HepG2 (cell line): ENCODE results near the gene ZNF615. TPM values are rescaled to one million over a fixed set of nuclear protein-coding genes. Genes with fewer than 3 reads are reported as not detected.
A peak's percentile ranks its signal among the peaks of the same experiment; 100 is the strongest.

ENCODE experiments used
- ATAC-seq: fragments of 200-7000 bp; cut with Tn5 transposase; 3 replicates; pipeline ENCODE4 v1.9.1; 2020; ENCODE audit warnings: mild to moderate bottlenecking, moderate library complexity
- BruUV-seq: library from RNA; stranded (reverse); fragments of 400-500 nt; replicated peaks from 2 replicates; lab custom pipeline; 2021; lab: Mats Ljungman, UMichigan
- CTCF ChIA-PET: fragments of 300-600 bp; formaldehyde crosslinking; extraction: SDS; loops from one replicate; lab custom pipeline; 2021; ENCODE audit warnings: low total read pairs, inconsistent platforms, low intra/inter-chr PET ratio; lab: Yijun Ruan, JAX
- POLR2A ChIA-PET: fragments of 350-600 bp; sonication (Branson Sonifier 250); formaldehyde crosslinking; loops from one replicate; lab custom pipeline; 2020; ENCODE audit warnings: antibody characterized with exemption, inconsistent platforms; lab: Yijun Ruan, JAX
- DNase-seq: peaks from one replicate; pipeline ENCODE4 v3.0.0-alpha.2; 2015; ENCODE audit warnings: low spot score
- FAIRE-seq: peaks from 3 replicates; lab custom pipeline; 2011; peaks lifted over from hg19 to GRCh38; lab: Jason Lieb, UNC
- H2AFZ ChIP-seq: one replicate; pipeline ENCODE4 v1.6.1; 2011; ENCODE audit warnings: low read length, inconsistent platforms
- H3K27ac ChIP-seq: fragments of 300-600 bp; 3 replicates; pipeline ENCODE4 v1.8.0; 2011; ENCODE audit warnings: mixed run types, mild to moderate bottlenecking, mixed read lengths, low read length, inconsistent platforms; ENCODE audit not compliant: insufficient read depth; ENCODE audit errors: extremely low read length
- H3K27me3 ChIP-seq, 2 experiments: fragments of 200-600 bp in 1 of 2; 2 replicates in 1 of 2; 3 replicates in 1 of 2; pipeline versions ENCODE4 v1.6.0 to v1.8.0; 2011; ENCODE audit warnings: low read length in 2 of 2, mild to moderate bottlenecking in 2 of 2, moderate library complexity in 2 of 2, inconsistent platforms in 1 of 2; ENCODE audit not compliant: insufficient read depth in 2 of 2, control insufficient read depth in 1 of 2
- H3K36me3 ChIP-seq, 2 experiments: fragments of 200-600 bp in 1 of 2; replicated peaks in 1 of 2; 2 replicates in 1 of 2; 3 replicates in 1 of 2; pipeline versions ENCODE4 v1.5.1 to v1.8.0; 2011; ENCODE audit warnings: low read length in 2 of 2, inconsistent platforms in 1 of 2; ENCODE audit not compliant: insufficient read depth in 2 of 2, control insufficient read depth in 1 of 2
- H3K4me1 ChIP-seq: 2 replicates; pipeline ENCODE4 v1.5.1; 2012; ENCODE audit warnings: low read length, inconsistent platforms; ENCODE audit not compliant: insufficient read depth
- H3K4me2 ChIP-seq: 2 replicates; pipeline ENCODE4 v1.6.0; 2011; ENCODE audit warnings: low read depth, low read length, inconsistent platforms
- H3K4me3 ChIP-seq, 3 experiments: fragments of 200-600 bp in 1 of 3; sonication (generic), shearing (Covaris generic) in 1 of 3; replicated peaks in 1 of 3; 2 replicates each; pipeline ENCODE4 v1.5.1; 2011 to 2016; ENCODE audit warnings: low read length in 3 of 3, inconsistent platforms in 2 of 3, low read depth in 2 of 3, mild to moderate bottlenecking in 2 of 3, control low read depth in 1 of 3, mixed read lengths in 1 of 3; ENCODE audit not compliant: insufficient read depth in 1 of 3
- H3K79me2 ChIP-seq: one replicate; pipeline ENCODE4 v1.6.1; 2011; ENCODE audit warnings: low read length, inconsistent platforms; ENCODE audit not compliant: insufficient read depth
- H3K9ac ChIP-seq: 2 replicates; pipeline ENCODE4 v1.6.0; 2011; ENCODE audit warnings: mild to moderate bottlenecking, low read depth, low read length, inconsistent platforms; ENCODE audit not compliant: insufficient read depth
- H3K9me3 ChIP-seq: 2 replicates; pipeline ENCODE4 v1.5.1; 2012; ENCODE audit warnings: mild to moderate bottlenecking, low read length
- H4K20me1 ChIP-seq: 2 replicates; pipeline ENCODE4 v1.6.0; 2011; ENCODE audit warnings: inconsistent platforms, mild to moderate bottlenecking, low read length, moderate library complexity; ENCODE audit not compliant: insufficient read depth
- ATF5 ChIP-seq: sonication (generic); formaldehyde crosslinking; IDR thresholded peaks from 2 replicates; pipeline ENCODE4 v1.4.0; 2020; ENCODE audit warnings: mild to moderate bottlenecking, low read depth, missing genetic modification reagents
- HNF4G ChIP-seq, 2 experiments: sonication (generic) in 1 of 2; formaldehyde crosslinking in 1 of 2; IDR thresholded peaks; 2 replicates each; pipeline versions ENCODE4 v1.4.0 to v1.6.1; 2011 to 2020; ENCODE audit warnings: borderline replicate concordance in 2 of 2, low read depth in 2 of 2, mild to moderate bottlenecking in 2 of 2, low read length in 1 of 2, missing genetic modification reagents in 1 of 2, moderate library complexity in 1 of 2
- NCOR1 ChIP-seq: fragments of 200-600 bp; sonication (generic); IDR thresholded peaks from 2 replicates; pipeline ENCODE4 v1.7.0; 2017; ENCODE audit warnings: antibody characterized with exemption, low read length, borderline replicate concordance
- POLR2AphosphoS2 ChIP-seq: IDR thresholded peaks from 2 replicates; pipeline ENCODE4 v1.6.1; 2011; ENCODE audit warnings: low read depth, low read length, improper control_type of control experiment
- SETDB1 ChIP-seq: sonication (generic); formaldehyde crosslinking; IDR thresholded peaks from 2 replicates; pipeline ENCODE4 v1.5.1; 2020; ENCODE audit warnings: missing genetic modification reagents, mild to moderate bottlenecking, borderline replicate concordance
- ZMYM2 ChIP-seq: sonication (generic); formaldehyde crosslinking; IDR thresholded peaks from 2 replicates; pipeline ENCODE4 v1.8.0; 2022; ENCODE audit warnings: mild to moderate bottlenecking, missing genetic modification reagents
- ZNF280D ChIP-seq: sonication (generic); formaldehyde crosslinking; IDR thresholded peaks from 2 replicates; pipeline ENCODE4 v1.5.1; 2020; ENCODE audit warnings: mild to moderate bottlenecking, missing genetic modification reagents
- ZNF691 ChIP-seq: sonication (generic); formaldehyde crosslinking; IDR thresholded peaks from 2 replicates; pipeline ENCODE4 v1.4.0; 2020; ENCODE audit warnings: missing genetic modification reagents, low read depth, mild to moderate bottlenecking, borderline replicate concordance
- WGBS: methylation state at CpG from one replicate; pipeline ENCODE4 v1.1.6; 2017; ENCODE audit warnings: low lambda C conversion rate; 5-methylcytosine and 5-hydroxymethylcytosine counted together
- in situ Hi-C: cut with HindIII; loops from 2 replicates; pipeline ENCODE4 v1.10.0; 2017; ENCODE audit warnings: low pct_unique_long_range_greater_than_20kb; ENCODE audit not compliant: extremely low pct_ligation_motif_present
- intact Hi-C: fragments of 100-400 bp; cut with micrococcal nuclease; formaldehyde crosslinking; loops from one replicate; pipeline ENCODE4 v1.10.0; 2022; ENCODE audit not compliant: unreplicated experiment
- polyA plus RNA-seq, 8 experiments: library from polyadenylated mRNA; depleted of rRNA in 3 of 8; stranded (reverse) in 7 of 8; unstranded in 1 of 8; fragments of >200 nt; fragmentation: Illumina TruSeq in 4 of 8; extraction: Trizol in 4 of 8; gene quantifications; 2 replicates each; pipeline versions ENCODE4 v1.2.1 to v1.2.3, GENCODE V29; 2011 to 2016; ENCODE audit warnings: low read depth in 4 of 8, missing spikeins in 1 of 8, mixed read lengths in 1 of 8; ENCODE audit not compliant: insufficient read depth in 1 of 8
- total RNA-seq, 5 experiments: library from RNA; depleted of rRNA; stranded (reverse); fragments of >200 nt; fragmentation: Illumina TruSeq; extraction: Trizol; gene quantifications; 2 replicates each; pipeline ENCODE4 v1.2.3, GENCODE V29; 2016; ENCODE audit warnings: low read depth in 1 of 5

Gene ZNF615
- total and polyA plus RNA-seq, 2 of the 13 experiments (the other 11 are each of a cell fraction or from before 2014, with no cell fraction given) = 5.2 to 7.8 TPM

- TF ChIP-seq ZNF691 (no peak), NCOR1 (0 out of 2 replicates have a peak, but pooled peaks have one; percentile 33), ZMYM2 (CRISPR knock-in tag) (0 out of 2 replicates have a peak, but pooled peaks have one; percentile 21), SETDB1 (CRISPR knock-in tag) (0 out of 2 replicates have a peak, but pooled peaks have one; percentile 65), POLR2AphosphoS2 (no peak), ZNF280D (CRISPR knock-in tag) (peak; percentile 87), ATF5 (CRISPR knock-in tag) (no peak), HNF4G (IDR thresholded peaks at IDR 0.05; ENCODE audit: borderline replicate concordance, low read depth, low read length) (no peak), HNF4G (CRISPR knock-in tag; IDR thresholded peaks at IDR 0.05; ENCODE audit: borderline replicate concordance, low read depth) (no peak)
- H3K27ac ChIP-seq = no peak overlapping the region
- intact Hi-C loops = no loop called here
- in situ Hi-C loops = no loop called here
- peaks cover 22 to 63% of the 10 kb centered on the region in 2 experiments for H3K36me3 ChIP-seq
- no peaks in the 10 kb centered on the region for H3K27me3 ChIP-seq
- H3K4me2 ChIP-seq = no peak overlapping the region
- BruUV-seq = no TSS peak
- FAIRE-seq (no peak), DNase-seq (no peak), ATAC-seq (no peak)
- no peak overlapping the region for H3K9ac ChIP-seq
- H3K9me3 ChIP-seq = peaks cover 62% of the 10 kb centered on the region
- 93% methylated on average over 4 of the region's 4 CpGs for WGBS
- CTCF ChIA-PET = no interaction called here
- H4K20me1 ChIP-seq = no peaks in the 10 kb centered on the region
- H3K4me1 ChIP-seq = no peaks in the 10 kb centered on the region
- no peaks in the 10 kb centered on the region for H3K79me2 ChIP-seq
- H3K4me3 ChIP-seq = no peak overlapping the region
- POLR2A ChIA-PET = no interaction called here
- no peak overlapping the region for H2AFZ ChIP-seq
Measured at GRCh38 chr19:51971624-51972023, 36.4 kb downstream of the ZNF615 start.
